Hindlimb muscle (tissue), 1 donor: ENCODE data around the gene NME4. TPM values are rescaled to one million over a fixed set of nuclear protein-coding genes. Genes with fewer than 3 reads are reported as not detected.

ENCODE experiments used
- DNase-seq: peaks from one replicate; pipeline ENCODE4 v3.0.0-alpha.2; 2013
- polyA plus RNA-seq: library from polyadenylated mRNA; unstranded; fragments of 120-200 nt; gene quantifications from one replicate; pipeline ENCODE4 v1.2.1, GENCODE V29; 2013; ENCODE audit not compliant: insufficient read length

NME4 gene
- polyA plus RNA-seq, 1 donor, result 74.0 TPM

DNA sequence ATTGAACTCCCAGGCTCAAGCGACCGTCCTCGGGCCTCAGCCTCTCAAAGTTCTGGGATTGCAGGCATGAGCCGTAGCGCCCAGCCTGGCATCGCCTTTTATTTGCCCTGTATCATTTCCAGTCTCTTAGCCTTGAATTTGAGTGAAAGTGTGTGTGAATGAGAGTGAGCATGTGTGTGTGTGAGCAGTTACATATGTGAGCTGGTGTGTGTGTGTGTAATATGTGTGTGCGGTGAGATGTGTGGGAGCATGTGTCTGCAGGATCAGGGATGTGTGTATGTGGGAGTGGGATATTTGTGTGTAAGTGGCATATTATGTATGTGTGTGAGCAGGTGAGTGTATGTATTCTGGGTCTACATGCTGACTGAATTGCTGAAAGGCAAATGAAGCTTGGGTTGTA lies 33.9 kb downstream of the NME4 start:
- DNase-seq, result no peak

DNA sequence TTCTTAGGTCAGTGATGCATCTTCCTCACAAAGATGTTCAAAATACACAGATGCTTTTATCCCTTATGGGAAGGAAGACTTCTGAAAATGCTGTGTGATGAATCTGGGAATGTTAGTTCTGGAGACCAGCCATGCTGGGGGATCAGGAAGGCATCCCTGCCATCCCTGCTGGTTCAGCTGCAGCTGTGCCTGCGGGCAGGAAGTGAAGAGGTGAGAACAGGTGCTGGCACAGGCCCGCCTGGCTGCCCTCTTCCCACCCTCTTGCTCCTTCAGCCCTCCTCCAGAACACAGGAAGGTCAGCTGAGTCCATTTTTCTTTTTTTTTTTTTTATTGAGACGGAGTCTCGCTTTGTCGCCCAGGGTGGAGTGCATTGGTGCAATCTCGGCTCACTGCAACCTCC lies 43.6 kb downstream of the NME4 start:
- DNase-seq, result no peak

DNA sequence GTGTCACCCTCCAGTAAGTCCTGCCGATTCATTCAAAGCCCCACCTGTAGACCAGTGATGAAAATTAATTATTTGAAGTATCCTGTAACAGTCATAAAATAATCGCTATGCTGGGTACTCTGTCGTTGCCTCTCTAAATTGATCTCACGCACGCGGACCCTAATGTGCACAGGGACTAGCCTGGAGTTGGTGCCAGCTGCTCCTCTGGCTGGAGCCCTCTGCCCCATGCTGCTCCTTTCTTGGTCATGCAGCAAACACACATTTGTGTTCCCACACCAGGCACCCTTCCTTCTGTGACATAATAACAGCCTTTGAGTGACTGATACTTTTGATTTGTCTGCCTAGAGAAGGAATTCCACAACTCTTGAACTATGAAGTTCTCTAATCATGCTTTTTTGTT lies 44.4 kb downstream of the NME4 start:
- DNase-seq, result no peak

DNA sequence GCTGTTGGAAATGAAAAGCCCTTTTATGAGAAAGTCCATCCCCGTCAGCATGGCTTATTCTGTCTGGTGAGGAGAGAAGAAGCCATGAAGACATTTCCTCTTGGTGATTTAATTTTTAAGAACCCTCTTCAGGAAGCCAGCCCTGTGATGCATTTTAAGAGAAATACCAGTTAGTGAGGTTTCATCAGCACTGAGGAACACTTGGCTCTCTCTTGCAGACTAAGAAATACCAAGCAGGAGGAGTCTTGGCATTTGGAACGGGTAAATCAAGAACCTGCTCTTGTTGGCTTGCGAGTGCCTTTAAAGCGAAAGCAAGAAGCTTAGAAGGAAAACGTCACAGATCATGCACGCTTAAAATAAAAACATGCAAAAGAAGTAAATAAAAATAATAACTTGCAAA lies 46.0 kb downstream of the NME4 start:
- no peak for DNase-seq

DNA sequence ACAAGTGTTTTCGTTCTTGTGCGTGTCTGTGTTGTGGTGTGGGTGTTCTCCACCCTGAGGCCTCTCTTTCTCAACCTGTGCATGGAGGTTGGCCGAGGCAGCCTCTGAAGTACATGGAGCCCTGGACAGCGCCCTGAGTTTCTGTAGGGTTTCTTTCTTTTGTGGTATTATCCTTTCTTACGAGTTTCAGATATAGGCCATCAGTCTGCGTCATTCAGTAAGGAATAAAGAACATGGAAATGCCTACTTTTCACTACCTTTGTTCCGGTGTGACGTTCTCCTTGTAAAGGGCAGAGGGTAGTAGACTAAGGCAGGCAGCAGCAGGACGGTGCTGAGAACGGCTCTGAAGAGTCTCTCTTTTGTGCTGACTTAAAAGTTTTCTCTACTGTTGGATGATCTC lies 47.0 kb downstream of the NME4 start:
- no peak for DNase-seq

DNA sequence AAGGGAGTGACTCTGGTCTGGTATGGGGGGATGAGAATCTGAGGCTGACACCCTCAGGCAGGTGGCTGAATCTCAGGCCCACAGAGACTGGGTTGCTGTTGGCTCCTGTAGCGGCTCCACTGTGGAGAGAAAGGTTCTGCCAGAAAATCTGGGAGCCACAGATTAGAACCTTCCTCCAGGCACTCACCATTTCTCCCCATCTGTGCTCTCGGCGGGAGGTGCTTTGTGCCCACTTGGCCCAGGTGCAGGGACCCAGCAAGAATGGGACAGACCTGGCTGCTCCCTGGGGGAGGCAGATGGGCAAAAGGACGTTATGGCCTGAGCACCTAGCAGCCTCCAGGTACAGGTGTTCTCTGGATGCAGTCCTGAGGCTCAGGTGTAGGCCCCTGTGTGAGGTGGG lies 48.6 kb downstream of the NME4 start:
- no peak for DNase-seq

Other genes starting within 250 kb of the NME4 start
- 1.9 TPM for gene HBZ, start 244.6 kb upstream of the NME4 start, polyA plus RNA-seq
- 9.6 TPM for gene HBM, start 231.2 kb upstream of the NME4 start, polyA plus RNA-seq
- 1,686 TPM for gene HBA2, start 224.3 kb upstream of the NME4 start, polyA plus RNA-seq
- 1,043 TPM for gene HBA1, start 220.5 kb upstream of the NME4 start, polyA plus RNA-seq
- 1.1 TPM for gene HBQ1, start 216.7 kb upstream of the NME4 start, polyA plus RNA-seq
- 64.9 TPM for gene LUC7L, start 167.8 kb upstream of the NME4 start, polyA plus RNA-seq
- 44.0 TPM for gene FAM234A, start 162.4 kb upstream of the NME4 start, polyA plus RNA-seq
- gene RGS11, start 121.3 kb upstream of the NME4 start, polyA plus RNA-seq, result 1.6 TPM
- 0.92 TPM for gene ARHGDIG, start 116.6 kb upstream of the NME4 start, polyA plus RNA-seq
- 0.77 TPM for gene PDIA2, start 114.0 kb upstream of the NME4 start, polyA plus RNA-seq
- gene AXIN1, start 44.5 kb upstream of the NME4 start, polyA plus RNA-seq, result 12.4 TPM
- 47.8 TPM for gene MRPL28, start 26.7 kb upstream of the NME4 start, polyA plus RNA-seq
- gene PGAP6, start 15.2 kb upstream of the NME4 start, polyA plus RNA-seq, result 29.0 TPM
- 13.7 TPM for gene DECR2, start 4.7 kb downstream of the NME4 start, polyA plus RNA-seq
- gene RAB11FIP3, start 28.4 kb downstream of the NME4 start, polyA plus RNA-seq, result 30.0 TPM
- gene CAPN15, start 130.5 kb downstream of the NME4 start, polyA plus RNA-seq, result 31.7 TPM
- 0.14 TPM for gene PRR35, start 163.2 kb downstream of the NME4 start, polyA plus RNA-seq
- 1.4 TPM for gene NHLRC4, start 169.8 kb downstream of the NME4 start, polyA plus RNA-seq
- 21.3 TPM for gene PIGQ, start 172.8 kb downstream of the NME4 start, polyA plus RNA-seq
- gene RAB40C, start 192.9 kb downstream of the NME4 start, polyA plus RNA-seq, result 15.4 TPM
- gene WFIKKN1, start 233.8 kb downstream of the NME4 start, polyA plus RNA-seq, result 0.80 TPM
- gene METTL26, start 239.1 kb downstream of the NME4 start, polyA plus RNA-seq, result 47.8 TPM
- 17.6 TPM for gene MCRIP2, start 244.6 kb downstream of the NME4 start, polyA plus RNA-seq